Measurements from ENCODE around the gene PM20D1.

The PM20D1 gene

DNA sequence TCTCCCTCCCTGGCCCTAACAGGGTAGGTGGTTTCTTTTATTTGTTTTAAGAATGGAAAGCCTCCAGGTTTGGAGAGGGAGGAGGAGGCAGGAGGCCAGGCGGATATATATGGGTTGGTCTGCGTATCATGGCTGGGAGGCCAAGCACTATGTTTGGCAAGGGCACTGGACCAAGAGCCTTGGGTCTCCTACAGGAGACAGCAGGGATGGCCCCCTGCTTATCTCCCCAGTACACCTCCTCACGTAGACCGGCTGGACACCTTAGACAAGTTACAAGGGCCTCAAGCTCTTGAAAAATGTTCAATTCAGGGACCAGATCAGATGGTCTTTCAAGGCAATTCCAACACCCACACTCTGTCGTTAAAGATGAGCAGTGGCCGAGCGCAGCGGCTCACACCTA, 47.9 kb downstream of the PM20D1 start:
- no peak for DNase-seq

DNA sequence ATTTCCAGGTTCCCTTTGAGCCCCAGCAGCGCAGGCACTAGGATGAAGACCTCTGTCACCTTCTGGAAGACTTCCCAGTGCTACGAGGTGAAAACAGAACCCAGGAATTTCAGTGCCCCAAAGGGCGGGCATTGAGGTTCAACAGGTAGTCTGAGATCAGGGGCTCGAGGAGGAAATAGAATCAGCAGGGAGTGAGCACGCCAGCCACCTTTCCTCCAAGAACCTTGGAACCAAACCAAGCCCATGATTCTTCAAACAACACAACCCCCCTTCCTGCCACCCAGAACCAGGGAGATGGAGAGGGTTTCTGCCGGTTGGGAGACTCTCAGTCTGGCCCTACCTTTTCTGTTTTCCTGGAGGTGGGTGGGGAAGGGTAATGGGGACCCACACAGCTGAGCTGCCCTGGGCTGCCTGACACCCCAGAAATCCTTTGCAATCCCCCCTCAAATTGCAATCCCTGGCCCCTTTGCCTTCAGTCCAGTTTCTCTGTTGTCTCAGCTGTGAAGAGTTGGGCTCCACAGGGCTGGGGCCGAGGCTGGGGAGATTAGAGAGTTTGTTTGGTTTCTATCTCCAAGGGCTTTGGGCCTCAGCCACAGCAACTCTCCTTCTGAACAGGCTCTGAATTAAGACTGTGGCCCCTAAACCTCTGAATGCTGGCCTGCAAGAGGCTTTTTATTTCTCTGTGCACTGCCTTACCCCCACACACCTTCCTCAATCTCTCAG, 48.8 kb downstream of the PM20D1 start:
- no peak for DNase-seq

DNA sequence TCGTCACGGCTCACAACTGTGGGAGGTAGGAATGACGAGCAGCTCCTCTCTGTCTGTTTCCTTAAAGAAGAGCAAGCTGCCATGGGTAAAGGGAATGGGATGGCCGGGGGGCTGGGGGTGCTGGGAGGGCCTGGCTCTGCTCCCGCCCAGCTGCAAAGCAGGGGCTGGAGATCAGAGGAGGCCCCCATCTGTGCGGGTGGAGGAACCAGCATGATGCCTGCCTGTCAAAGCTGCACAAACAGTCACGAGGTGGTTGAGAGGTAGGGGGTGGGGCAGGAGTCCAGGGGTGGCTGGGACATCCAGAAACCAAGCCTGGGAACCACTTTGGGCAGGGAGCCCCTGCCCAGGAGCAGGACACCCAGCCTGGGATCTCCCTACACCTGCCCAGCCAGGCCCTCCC, 49.5 kb downstream of the PM20D1 start:
- DNase-seq = no peak

DNA sequence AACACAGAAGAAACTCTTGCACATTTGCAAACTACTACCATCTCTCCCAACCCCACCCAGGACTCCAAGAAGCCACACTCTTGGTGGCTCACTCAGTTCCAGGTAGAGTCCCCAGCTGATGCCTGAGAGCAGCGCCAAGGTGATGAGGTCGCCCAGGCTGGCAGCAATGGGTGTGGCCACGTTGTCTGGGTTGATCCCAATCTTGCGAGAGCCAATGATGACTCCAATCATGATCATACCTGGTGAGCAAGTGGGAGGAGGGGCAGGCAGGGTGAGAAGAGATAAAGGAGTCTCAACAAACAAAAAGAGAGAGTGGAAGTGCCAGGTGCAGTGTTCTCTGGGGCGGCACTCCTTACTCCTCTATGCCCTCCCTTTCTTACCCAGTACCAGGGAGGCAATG, 51.4 kb downstream of the PM20D1 start:
- no peak for DNase-seq

DNA sequence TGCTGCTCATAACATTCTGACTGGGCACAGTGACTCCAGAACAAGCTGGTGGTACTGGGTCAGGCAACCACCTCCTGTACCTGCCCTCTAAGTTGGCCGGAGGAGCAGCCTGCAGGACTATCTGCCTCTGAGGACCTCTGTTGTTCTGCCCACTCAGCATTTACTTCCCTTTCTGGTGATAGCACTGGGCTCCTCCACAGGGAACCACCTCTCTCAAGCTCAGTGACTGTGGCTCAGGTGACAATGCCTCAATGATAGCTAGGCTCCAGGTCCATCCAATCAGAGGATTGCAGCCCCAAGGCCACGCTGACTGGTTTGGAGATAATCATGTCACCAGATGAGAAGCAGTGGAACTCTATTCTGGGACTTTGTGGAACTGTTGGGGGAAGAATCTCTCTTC, 52.8 kb downstream of the PM20D1 start:
- no peak for DNase-seq

DNA sequence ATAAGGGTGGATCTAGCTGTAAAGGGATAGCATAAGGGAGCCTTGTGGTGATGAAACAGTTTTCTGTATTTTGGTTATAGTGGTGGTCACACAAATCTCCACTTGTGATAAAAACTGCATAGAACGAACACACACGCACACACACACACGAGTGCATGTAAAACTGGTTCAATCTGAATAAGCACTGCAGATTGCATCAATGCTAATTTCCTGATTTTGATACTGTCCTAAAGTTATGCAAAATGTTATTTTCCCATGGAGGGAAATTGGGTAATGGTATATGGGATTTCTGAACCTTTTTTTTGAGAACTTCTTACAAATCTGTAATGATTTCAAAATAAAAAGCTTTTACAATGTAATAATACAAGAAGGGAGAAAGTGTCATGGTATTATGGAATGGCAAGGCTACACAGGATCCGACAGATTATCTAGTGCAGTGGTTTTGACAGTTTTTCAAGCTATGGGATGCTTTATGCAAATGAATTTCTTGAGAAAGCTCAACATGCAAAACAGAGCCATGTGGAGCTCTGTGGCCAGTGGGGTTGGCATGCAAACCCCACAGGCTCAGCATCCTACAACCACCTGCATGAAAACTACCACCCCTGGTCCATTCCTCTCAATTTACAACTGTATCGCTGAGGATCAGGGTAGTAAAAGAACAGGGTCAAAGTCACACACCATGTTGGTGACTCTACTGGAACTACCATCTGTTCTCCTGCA, 55.8 kb downstream of the PM20D1 start:
- DNase-seq = no peak

DNA sequence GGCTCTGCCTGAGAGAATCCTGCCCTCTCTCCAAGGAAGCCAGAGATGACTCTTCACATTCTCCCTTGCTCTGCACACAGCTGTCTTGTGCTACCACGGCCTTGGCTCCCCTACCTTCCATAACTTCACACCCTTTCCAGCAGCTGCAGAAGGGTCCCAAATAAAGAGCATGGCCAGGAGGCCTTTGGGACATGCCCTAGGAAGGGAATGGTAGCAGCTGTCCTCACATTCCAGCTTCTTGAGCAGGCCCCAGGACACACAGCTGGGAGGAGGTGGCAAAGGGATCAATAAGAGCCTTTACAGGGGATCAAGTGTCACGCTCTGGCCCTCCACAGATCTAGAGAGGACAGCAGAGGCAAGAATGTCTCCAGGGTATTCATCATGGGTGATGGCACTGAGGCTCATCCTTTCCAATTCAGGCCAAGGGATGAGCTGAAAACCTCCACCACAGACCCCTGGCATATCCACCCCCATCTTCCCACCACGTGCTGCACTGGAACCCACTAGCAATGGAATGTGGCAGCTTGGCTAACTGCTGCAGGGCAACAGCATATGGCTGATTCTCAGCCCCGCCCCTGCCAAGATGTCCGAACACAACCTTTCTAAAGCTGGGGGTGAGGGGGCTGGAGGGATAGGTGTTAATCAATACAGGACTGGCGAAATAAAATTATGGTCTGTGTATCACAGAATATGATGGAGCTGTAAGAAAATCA, 56.8 kb downstream of the PM20D1 start:
- DNase-seq = no peak

DNA sequence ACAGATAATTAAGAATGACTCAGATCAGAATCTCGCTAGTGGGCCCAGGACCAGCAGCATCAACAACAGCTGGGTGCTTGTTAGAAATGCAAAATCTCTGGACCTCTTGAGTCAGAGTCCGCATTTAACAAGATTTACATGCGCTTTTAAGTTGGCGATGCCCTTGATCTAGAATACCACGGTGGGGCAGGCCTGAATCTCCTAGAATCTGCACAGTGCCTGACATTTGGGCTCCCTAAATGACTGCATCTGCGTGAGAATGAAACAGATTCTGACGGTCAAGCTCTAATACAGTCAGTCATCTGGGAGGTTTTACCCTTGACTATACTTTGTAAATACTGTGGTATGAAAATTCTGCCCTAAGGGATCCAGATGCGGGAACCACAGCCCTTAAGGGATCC, 57.5 kb downstream of the PM20D1 start:
- DNase-seq = no peak

DNA sequence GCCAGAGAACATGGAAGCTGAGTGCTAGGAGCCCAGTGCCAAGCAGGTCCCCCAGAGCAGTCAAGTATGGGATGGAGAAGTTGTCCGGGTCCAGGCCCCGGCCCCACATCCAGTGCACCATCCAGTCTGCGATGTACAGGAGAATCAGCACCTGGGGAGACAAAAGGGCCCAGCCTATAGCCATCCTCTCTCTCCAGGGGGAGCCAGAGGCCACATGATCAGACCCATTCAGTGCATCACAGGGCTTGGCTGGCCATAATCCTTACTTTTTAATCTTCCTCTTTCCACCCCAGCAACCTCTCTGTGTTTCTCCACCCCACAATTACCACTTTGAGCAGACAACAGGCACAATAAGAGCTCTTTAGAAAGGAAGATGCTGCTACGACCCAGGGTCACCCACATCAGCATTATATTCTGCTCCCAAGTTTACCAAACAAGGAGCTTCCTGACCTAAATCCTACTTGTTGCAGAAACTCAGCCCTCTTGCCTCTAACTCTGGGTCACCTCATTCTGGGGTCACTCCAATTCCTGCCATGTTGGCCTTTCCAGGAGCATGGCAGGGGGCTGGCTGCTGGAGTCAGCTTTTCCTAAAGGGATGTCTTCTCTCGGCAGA, 58.3 kb downstream of the PM20D1 start:
- DNase-seq = peak; percentile 43

DNA sequence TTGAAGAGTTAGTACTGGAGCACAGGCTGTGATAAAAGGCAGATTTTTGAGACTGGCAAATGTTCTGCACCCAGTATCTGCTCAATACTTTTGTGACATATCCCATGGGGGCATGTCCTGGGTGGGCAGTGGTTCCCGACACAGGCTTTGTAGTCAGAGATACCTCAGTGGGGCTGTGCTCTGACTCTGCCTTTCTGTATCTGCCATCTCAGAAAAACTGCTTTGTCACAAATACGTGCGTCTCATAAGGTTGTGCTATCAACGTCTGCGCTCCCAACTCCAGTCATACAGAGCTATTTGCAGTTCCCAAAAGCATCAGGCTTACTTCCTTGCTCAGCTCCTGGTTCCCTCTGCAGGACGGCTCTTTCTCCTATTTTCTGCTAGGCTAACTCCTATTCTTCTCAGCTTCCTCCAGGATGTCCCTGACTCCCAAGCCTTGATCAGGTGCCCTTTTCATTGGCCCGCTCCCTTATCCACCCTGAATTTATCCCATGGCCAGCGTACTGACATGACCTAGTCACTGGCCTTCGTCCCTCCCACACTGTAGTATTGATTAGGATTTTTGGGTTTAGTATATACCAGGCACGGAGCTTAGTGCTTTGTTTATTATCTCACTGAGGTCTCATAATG, 62.5 kb downstream of the PM20D1 start:
- DNase-seq = no peak

DNA sequence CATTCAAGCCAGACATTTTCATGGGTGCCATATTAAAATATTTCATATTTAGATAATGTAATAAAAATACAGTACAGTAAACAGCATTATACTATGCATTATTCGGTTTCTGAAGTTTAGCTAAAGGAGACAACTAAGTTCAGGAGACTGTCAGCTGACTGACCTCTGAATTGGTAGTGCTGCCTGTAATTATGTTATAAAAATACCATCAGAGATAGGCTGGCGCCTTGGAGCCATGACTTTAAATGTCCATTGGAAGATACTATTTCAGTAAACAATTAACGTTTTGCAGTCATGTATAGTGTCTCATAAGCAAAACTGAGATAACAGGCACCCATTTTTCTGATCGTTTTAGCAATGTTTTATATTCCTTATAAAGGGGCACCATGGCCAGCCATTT, 63.3 kb downstream of the PM20D1 start:
- no peak for DNase-seq

DNA sequence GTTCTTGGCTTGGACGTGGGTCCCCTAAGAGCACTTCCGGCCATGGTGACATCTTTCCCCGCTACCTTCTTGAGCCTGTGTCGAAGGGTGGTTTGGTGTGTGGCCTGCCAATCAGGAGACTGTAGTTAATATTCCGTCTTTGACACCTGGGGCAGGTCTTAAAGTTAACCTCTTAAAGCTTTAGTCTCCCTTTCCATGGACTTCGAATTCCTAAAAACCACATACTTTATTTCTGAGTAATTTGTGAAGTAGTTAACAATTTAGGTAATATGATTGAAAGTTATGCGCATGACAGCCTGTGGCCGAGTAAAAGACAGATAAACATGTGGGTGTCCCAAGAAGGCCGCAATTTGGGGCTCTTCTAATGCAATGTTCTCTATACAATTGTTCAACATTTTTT, 64.5 kb downstream of the PM20D1 start:
- no peak for DNase-seq

DNA sequence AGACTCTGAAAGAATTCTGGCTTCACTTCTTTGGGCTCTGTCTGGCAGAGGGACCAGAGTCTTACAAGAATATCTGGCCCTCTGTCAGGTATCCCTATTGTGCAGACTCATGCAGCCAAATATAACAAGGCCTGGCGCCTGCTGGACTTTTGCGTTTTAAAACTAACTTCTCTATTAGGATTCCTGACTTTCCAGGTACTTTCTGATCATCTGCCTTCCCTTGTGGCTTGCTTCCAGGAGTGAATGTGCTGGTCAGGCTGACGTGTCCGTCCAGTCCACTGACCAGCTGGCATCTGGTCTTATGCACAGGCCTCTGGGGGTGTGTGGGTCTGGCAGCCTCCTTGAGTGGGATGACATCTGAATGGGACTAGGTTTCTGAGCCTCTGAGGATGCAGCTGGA, 66.0 kb downstream of the PM20D1 start:
- no peak for DNase-seq

DNA sequence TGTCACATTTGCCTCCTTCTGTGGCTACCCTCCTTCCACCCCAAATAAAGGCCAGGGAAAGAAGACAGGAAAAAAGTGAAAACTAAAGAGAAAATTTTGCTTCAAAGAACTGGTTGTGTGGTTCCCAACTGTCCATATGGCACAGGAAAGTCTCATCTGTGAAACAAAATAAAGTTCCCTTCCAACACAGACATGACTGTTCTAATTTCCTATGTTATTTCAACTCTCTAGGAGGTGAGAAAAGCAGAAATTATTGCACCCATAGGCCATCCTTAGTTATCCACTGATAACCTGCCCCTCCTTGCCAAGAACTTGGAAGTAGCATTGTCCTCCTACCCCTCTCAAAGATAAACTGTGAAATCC, 66.5 kb downstream of the PM20D1 start:
- no peak for DNase-seq

DNA sequence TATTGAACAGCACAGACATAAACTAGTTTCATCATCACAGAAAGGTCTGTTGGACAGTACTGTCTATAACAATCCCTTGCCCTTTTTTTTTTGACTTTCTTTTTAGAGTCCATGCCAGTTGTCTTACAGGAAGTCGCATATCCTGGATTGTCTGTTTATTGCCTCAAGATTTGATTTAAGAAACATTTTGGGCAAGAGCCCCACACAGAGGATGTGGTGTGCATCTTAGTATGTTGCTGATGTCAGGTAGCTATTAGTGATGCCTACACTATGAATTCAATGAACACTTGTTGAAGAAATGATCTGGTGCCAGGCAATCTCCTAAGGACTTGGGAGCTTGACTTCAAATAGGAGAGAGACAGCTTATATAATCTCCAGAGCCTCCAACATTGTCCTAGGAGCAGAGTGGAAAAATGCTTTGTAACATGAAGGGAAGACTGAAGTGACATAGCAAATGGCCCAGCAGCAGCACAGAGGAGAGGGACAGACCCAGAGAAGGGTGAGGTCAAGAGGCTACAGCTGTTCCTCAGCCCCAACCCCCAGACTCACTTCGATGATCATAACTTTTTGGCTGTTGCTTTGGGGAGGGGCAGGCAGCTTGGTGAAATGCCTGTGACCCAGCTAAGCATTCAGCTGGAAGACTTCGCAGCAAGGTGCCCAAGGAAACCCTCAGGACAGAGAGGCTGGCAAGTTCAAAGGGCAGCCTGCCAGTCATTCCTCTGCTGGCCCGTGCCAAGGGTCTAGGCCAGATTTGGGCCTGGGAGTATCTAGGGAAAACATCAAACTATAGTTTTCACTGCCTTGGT, 67.1 kb downstream of the PM20D1 start:
- DNase-seq = no peak

DNA sequence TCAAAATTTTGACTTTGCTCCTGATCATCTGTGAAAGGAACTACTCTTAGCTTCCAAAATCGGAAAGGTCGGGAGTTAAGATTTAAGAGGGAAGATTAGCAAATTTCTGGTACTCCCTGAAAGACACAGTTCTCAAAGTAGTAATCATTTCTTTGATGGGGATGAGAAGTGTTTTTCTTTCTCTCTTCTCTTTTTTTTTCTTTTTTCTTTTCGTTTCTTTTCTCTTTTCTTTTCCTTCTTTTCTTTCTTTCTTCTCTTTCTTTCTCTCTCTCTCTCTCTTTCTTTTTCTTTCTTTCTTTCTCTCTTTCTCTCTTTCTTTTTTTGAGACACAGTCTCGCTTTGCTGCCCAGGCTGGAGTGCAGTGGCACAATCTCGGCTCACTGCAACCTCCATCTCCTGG, 69.6 kb downstream of the PM20D1 start:
- DNase-seq = no peak
